Heart left ventricle (tissue), 16 donors: ENCODE results near the gene ACSF2. TPM values are rescaled to one million over a fixed set of nuclear protein-coding genes. Genes with fewer than 3 reads are reported as not detected.
"Not testable (repeated sequence)": the region's sequence is repeated elsewhere in the genome, so short reads cannot be mapped to it uniquely, and the experiment has no call there.

Experiments
- ATAC-seq, 4 donors: fragments of 200-7000 bp; cut with Tn5 transposase; one replicate each; pipeline ENCODE4 v1.9.1; 2020 to 2022; ENCODE audit warnings: moderate library complexity in 4 of 4, mild to moderate bottlenecking in 3 of 4, moderate number of reproducible peaks in 1 of 4
- DNase-seq, 5 donors: peaks; one replicate each; pipeline ENCODE4 v3.0.0-alpha.2; 2020
- H3K27ac ChIP-seq, 12 donors: fragments of 200-600 bp; sonication (generic) in 4 of 12; one replicate each; pipeline versions ENCODE4 v1.5.0 to v1.8.0; 2016 to 2022; ENCODE audit warnings: mild to moderate bottlenecking in 2 of 12
- H3K27me3 ChIP-seq, 9 donors: fragments of 200-600 bp; sonication (generic) in 2 of 9; one replicate each; pipeline versions ENCODE4 v1.5.1 to v1.8.0; 2016 to 2022; ENCODE audit warnings: mild to moderate bottlenecking in 3 of 9
- H3K36me3 ChIP-seq, 9 donors: fragments of 200-600 bp; sonication (generic) in 2 of 9; one replicate each; pipeline versions ENCODE4 v1.5.0 to v1.8.0; 2018 to 2022; ENCODE audit warnings: mild to moderate bottlenecking in 2 of 9
- H3K4me1 ChIP-seq, 12 donors: fragments of 200-600 bp; sonication (generic) in 4 of 12; one replicate each; pipeline versions ENCODE4 v1.5.0 to v1.8.0; 2016 to 2022; ENCODE audit warnings: mild to moderate bottlenecking in 3 of 12
- H3K4me3 ChIP-seq, 12 donors: fragments of 200-600 bp; sonication (generic) in 4 of 12; one replicate each; pipeline versions ENCODE4 v1.5.0 to v1.8.0; 2017 to 2022; ENCODE audit warnings: mild to moderate bottlenecking in 9 of 12, moderate library complexity in 4 of 12
- H3K9me3 ChIP-seq, 12 donors: fragments of 200-600 bp; sonication (generic) in 4 of 12; one replicate each; pipeline versions ENCODE4 v1.5.0 to v1.8.0; 2016 to 2022; ENCODE audit warnings: mild to moderate bottlenecking in 1 of 12
- POLR2A ChIP-seq, 2 donors: fragments of 450-650 bp; IDR thresholded peaks; one replicate each; pipeline ENCODE4 v1.6.1; 2017; ENCODE audit warnings: antibody characterized with exemption in 2 of 2, mild to moderate bottlenecking in 2 of 2, moderate library complexity in 2 of 2
- WGBS, 4 donors: extraction: QIAGEN DNeasy Blood & Tissue Kit in 2 of 4; methylation state at CpG; one replicate each; pipeline versions ENCODE4 v1.1.5 to v1.1.7; 2013 to 2018; 5-methylcytosine and 5-hydroxymethylcytosine counted together
- intact Hi-C, 10 donors: fragments of 100-400 bp; cut with DNase I; formaldehyde crosslinking; loops; one replicate each; pipeline versions ENCODE4 v1.11.1 to v1.14.2; 2022
- polyA plus RNA-seq, 2 donors: library from polyadenylated mRNA; stranded (reverse); fragments of 200-250 nt; gene quantifications; one replicate each; pipeline ENCODE4 v1.2.3, GENCODE V29; 2013
- total RNA-seq, 9 donors: library from RNA; depleted of rRNA in 2 of 9; stranded (reverse); fragments of >200 nt in 2 of 9; fragmentation: NEBNext Ultra II Directional in 3 of 9; extraction: Animal tissue kit (Norgen Biotek cat#: 25700) in 3 of 9; gene quantifications; one replicate each; pipeline versions ENCODE4 v1.1.0 to v1.2.4, GENCODE V29; 2016 to 2023
- TF ChIP-seq, protein P1 (sequence below), 12 donors: fragments of 200-600 bp; sonication (generic) in 4 of 12; IDR thresholded peaks; one replicate each; pipeline versions ENCODE4 v1.5.0 to v1.8.0; 2018 to 2022; ENCODE audit warnings: antibody characterized with exemption in 12 of 12, mild to moderate bottlenecking in 5 of 12
- donor health status: ischemic (EF 13 %, LVEDD 7.1; RV severe dilation, severe dysfunction).
- donor health status: healthy with polysubstance abuse.
- donor health status: DM: no; HTN: yes; CAD: no.
- donor health status: DM: no; HTN: no; CAD: no.
- donor health status: ischemic (EF 25% LVEDD 6.9; RV normal size, moderate dysfunction).
- donor health status: ischemic (EF 25% LVEDD 5.7; RV mildly dilated, moderate dysfunction).
- donor health status: healthy.
- donor health status: DM: yes; HTN: yes; CAD: no.
- donor health status: ischemic (EF 35%, LVEDD 5.7; RV mildly dilated, moderate dysfunction).
- donor health status: nonischemic (EF 11% LVEDD 7.7; RV severe dilation, severe dysfunction).
- donor health status: DM: yes; HTN: yes; CAD: no.
- donor health status: PGD.
- donor health status: ischemic (EF 29% LVEDD 5.4; RV normal size, mild dysfunction).
- donor health status: nonischemic (EF 23%, LVEDD 6.1; RV moderate dilation, normal function).

The ACSF2 gene
- total and polyA plus RNA-seq, 11 donors = 6.5 to 31.6 (median 17.4) TPM

DNA sequence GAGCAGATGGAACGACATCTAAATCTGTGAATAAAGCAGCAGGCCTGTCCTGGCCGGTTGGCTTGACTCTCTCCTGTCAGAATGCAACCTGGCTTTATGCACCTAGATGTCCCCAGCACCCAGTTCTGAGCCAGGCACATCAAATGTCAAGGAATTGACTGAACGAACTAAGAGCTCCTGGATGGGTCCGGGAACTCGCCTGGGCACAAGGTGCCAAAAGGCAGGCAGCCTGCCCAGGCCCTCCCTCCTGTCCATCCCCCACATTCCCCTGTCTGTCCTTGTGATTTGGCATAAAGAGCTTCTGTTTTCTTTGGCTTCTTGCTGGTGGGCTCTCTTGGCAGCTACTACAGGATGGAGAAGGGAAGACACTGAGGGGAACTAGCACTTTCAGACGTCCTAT is 48.5 kb downstream of the ACSF2 start:
- Histone ChIP-seq H3K4me1 (peaks cover 0 to 16% (median 8%) of the 10 kb centered on the region in 12 donors), H3K4me3 (no peak overlapping the region), H3K27me3 (peaks cover 0 to 4% (median 0%) of the 10 kb centered on the region in 9 donors), H3K36me3 (peaks cover 0 to 8% (median 0%) of the 10 kb centered on the region in 9 donors), H3K9me3 (no peaks in the 10 kb centered on the region), H3K27ac (no peak overlapping the region)
- ATAC-seq = no peak
- no peak for TF ChIP-seq POLR2A (IDR thresholded peaks at IDR 0.05)
- TF ChIP-seq, protein P1, sequence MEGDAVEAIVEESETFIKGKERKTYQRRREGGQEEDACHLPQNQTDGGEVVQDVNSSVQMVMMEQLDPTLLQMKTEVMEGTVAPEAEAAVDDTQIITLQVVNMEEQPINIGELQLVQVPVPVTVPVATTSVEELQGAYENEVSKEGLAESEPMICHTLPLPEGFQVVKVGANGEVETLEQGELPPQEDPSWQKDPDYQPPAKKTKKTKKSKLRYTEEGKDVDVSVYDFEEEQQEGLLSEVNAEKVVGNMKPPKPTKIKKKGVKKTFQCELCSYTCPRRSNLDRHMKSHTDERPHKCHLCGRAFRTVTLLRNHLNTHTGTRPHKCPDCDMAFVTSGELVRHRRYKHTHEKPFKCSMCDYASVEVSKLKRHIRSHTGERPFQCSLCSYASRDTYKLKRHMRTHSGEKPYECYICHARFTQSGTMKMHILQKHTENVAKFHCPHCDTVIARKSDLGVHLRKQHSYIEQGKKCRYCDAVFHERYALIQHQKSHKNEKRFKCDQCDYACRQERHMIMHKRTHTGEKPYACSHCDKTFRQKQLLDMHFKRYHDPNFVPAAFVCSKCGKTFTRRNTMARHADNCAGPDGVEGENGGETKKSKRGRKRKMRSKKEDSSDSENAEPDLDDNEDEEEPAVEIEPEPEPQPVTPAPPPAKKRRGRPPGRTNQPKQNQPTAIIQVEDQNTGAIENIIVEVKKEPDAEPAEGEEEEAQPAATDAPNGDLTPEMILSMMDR (IDR thresholded peaks at IDR 0.05) = no peak
- intact Hi-C loops = loop anchor here in 4 of 10 donors (10.0 kb wide), 4 partner anchors 50 to 110 kb away; partner anchors contain the start of genes ACSF2 (in 1 of the 4), EME1 (in 1 of the 4) and MRPL27 (in 1 of the 4)
- DNase-seq = peak in 1 of 5 donors; percentile 37
- 60 to 80% (median 64%) methylated on average over 6 of the region's 6 CpGs for WGBS, 4 donors

DNA sequence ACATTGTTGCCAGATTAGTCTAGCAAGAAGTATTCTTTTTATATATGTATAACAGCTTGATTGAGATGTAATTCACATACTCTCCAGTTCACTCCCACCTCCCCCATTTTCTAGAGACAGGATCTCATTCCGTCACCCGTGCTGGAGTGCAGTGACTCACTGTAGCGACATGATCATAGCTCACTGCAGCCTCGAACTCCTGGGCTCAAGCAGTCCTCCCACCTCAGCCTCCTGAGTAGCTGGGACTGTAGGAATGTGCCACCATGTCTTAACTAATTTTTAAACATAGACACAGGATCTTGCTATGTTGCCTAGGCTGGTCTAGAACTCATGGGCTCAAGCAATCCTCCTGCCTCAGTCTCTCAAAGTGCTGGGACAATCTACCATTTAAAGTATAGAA is 49.3 kb downstream of the ACSF2 start:
- DNase-seq (no peak), ATAC-seq (no peak)
- WGBS, 4 donors = 77 to 89% (median 87%) methylated on average over 4 of the region's 4 CpGs
- peaks cover 0 to 24% (median 16%) of the 10 kb centered on the region in 12 donors for H3K4me1 ChIP-seq
- intact Hi-C loops = loop anchor here in 6 of 10 donors (5.0 to 10.0 kb wide), 7 partner anchors 48 to 113 kb away; partner anchors contain the start of genes ACSF2 (in 2 of the 6), EME1 (in 1 of the 6), LRRC59 (in 1 of the 6) and MRPL27 (in 1 of the 6)
- peaks cover 0 to 8% (median 0%) of the 10 kb centered on the region in 9 donors for H3K36me3 ChIP-seq
- H3K27me3 ChIP-seq = no peaks in the 10 kb centered on the region
- TF ChIP-seq POLR2A (IDR thresholded peaks at IDR 0.05) = no peak
- TF ChIP-seq, protein P1 (IDR thresholded peaks at IDR 0.05) = no peak
- H3K9me3 ChIP-seq = no peaks in the 10 kb centered on the region
- no peak overlapping the region for H3K27ac ChIP-seq
- H3K4me3 ChIP-seq = no peak overlapping the region

DNA sequence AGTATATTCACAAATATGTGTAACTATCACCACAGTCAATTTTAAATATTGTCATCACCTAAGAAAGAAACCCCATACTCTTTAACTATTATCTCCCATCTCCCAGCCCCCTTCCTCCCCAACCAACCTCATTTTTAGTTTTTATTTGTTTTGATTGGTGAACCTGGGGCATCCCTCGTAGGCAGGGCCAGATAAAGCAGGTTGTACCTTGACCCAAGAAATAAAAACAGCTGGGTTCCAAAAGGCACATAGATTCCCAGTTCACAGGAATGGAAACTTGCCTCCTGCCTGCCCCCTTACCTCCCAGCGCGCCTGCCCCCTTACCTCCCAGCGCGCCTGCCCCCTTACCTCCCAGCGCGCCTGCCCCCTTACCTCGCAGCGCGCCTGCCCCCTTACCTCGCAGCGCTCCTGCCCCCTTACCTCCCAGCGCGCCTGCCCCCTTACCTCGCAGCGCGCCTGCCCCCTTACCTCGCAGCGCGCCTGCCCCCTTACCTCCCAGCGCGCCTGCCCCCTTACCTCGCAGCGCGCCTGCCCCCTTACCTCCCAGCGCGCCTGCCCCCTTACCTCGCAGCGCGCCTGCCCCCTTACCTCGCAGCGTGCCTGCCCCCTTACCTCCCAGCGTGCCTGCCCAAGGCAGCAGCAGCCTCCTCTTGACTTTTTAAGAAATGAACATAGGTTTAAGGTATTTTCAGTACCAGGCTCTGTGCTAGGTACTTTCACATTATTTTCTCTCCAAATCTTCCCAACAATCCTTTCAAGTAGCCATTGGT is 49.9 kb downstream of the ACSF2 start:
- H3K27me3 ChIP-seq, H3K27ac ChIP-seq, DNase-seq, H3K4me3 ChIP-seq, H3K36me3 ChIP-seq, H3K9me3 ChIP-seq, ATAC-seq: not testable (repeated sequence)
- 29 to 47% (median 37%) methylated on average over 29 to 33 of the region's 33 CpGs for WGBS, 4 donors
- intact Hi-C loops = loop anchor here in 6 of 10 donors (5.0 to 10.0 kb wide), 7 partner anchors 49 to 114 kb away; partner anchors contain the start of genes ACSF2 (in 2 of the 6), EME1 (in 1 of the 6), LRRC59 (in 1 of the 6) and MRPL27 (in 1 of the 6)
- peaks cover 0 to 29% (median 18%) of the 10 kb centered on the region in 12 donors for H3K4me1 ChIP-seq

DNA sequence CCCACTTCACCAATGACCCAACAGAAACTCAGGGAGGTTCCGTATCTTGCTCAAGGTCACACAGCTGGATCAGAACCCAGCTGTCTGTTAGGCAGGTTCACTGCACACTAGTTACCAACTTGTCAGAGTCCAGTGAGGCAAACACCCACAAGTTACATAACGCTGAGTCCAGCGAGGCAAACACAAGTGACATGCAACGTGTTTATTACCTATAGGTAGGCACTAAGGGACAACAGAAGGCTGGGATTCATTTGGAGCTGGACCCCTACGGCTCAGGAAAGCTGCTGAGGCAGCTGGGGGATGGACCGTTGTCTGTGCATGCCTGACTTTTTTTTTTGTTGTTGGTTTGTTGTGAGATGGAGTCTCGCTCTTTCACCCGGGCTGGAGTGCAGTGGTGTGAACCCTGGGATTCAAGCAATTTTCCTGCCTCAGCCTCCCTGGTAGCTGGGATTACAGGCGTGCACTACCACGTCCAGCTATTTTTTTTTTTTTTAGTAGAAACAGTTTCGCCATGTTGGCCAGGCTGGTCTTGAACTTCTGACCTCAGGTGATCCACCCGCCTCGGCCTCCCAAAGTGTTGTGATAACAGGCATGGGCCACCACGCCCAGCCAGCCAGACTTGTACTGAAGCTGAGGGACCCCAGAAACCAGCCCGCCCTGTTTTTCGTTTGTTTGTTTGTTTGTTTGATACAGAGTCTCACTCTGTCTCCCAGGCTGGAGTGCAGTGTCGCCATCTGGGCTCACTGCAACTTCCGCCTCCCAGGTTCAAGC is 50.7 kb downstream of the ACSF2 start:
- Histone ChIP-seq H3K9me3 (no peaks in the 10 kb centered on the region), H3K4me3 (no peak overlapping the region), H3K4me1 (peaks cover 0 to 35% (median 21%) of the 10 kb centered on the region in 12 donors), H3K36me3 (peaks cover 0 to 15% (median 3%) of the 10 kb centered on the region in 9 donors), H3K27ac (no peak overlapping the region), H3K27me3 (no peaks in the 10 kb centered on the region)
- TF ChIP-seq, protein P1 (IDR thresholded peaks at IDR 0.05) = no peak
- TF ChIP-seq POLR2A (IDR thresholded peaks at IDR 0.05) = no peak
- WGBS, 4 donors = 75 to 85% (median 82%) methylated on average over 18 of the region's 18 CpGs
- ATAC-seq (no peak), DNase-seq (no peak)
- intact Hi-C loops = loop anchor here in 6 of 10 donors (5.0 to 10.0 kb wide), 7 partner anchors 49 to 114 kb away; partner anchors contain the start of genes ACSF2 (in 2 of the 6), EME1 (in 1 of the 6), LRRC59 (in 1 of the 6) and MRPL27 (in 1 of the 6)
